Stimulated activated CD4-positive, alpha-beta T cell treated with anti-CD3 and anti-CD28 coated beads, Interleukin-2, amount 100 ng/mL, for 48 hours (primary cell): Measurements from ENCODE around the gene S100B.
A peak's percentile ranks its signal among the peaks of the same experiment; 100 is the strongest.
"Not testable (repeated sequence)": the region's sequence is repeated elsewhere in the genome, so short reads cannot be mapped to it uniquely, and the experiment has no call there.

Experiments used
- DNase-seq, 2 donors: peaks; one replicate each; pipeline ENCODE4 v3.0.0-alpha.2; 2020

S100B gene

DNA sequence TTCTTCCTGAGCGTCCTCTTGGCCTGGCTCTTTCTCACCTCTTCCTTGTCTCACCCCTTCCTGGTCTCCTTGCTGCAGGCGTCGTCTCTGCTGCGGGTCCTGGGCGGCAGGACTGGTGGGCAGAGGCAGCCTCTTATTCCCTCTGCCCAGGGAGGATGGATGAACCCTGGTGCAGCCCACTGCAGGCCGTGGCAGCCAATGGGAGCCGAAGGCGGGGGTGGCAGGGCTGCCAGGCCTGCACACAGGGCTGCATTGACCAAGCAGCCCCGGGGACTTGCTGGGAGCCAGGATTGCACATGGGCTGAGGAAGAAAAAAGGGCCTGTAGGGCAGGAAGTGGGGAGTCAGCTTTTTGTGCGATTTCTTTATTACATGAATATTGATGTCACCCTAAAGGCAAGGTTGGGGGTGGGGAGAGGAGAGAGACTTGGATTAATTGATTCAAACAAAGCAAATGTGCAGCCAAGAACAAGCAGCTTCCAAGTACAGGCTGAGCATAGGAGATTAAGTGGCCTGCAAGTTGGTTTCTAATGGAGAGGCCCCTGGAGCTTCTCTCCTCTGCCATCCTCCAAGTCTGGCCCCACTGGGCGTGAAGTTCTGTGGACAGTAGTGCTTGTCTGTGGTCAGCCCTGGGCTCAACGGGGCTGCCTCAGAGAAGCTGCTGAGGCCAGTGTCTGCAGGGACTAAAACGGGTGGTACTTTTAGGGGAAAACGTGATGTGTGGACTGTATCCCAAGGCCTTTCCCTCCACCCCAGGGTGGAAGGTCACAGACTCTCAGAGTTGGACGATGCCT is at the start of gene S100B:
TSS of gene S100B (minus strand) at position 108 of the 792 bp plus-strand sequence. CDS start 2,667 bp downstream, outside the sequence.
- no peak for DNase-seq

- DNase-seq: no peak
These were observed 46.2 kb upstream of the S100B start for GRCh38 chr21:46651121-46651520.

- DNase-seq: no peak
These were observed 45.7 kb upstream of the S100B start for GRCh38 chr21:46650476-46651098.

DNA sequence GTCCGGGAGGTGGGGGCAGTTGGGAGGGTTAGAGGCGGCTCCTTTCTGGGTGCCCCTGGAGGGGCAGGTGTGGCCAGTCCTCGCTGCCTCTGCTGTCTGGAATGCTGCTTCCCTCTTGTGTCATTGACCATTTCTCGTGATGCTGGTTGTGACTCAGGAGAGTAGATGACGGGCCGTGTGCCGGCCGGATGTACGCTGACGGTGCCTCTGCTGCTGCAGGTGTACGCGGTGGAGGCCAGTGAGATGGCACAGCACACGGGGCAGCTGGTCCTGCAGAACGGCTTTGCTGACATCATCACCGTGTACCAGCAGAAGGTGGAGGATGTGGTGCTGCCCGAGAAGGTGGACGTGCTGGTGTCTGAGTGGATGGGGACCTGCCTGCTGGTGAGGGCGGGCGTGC is 44.5 kb upstream of the S100B start:
- no peak for DNase-seq

GRCh38 chr21:46648539-46648938 is 43.7 kb upstream of the S100B start:
- DNase-seq: no peak

- no peak for DNase-seq
These were observed 41.8 kb upstream of the S100B start for GRCh38 chr21:46646541-46647154.

- DNase-seq: no peak
These were observed 41.0 kb upstream of the S100B start for GRCh38 chr21:46645840-46646239.

DNA sequence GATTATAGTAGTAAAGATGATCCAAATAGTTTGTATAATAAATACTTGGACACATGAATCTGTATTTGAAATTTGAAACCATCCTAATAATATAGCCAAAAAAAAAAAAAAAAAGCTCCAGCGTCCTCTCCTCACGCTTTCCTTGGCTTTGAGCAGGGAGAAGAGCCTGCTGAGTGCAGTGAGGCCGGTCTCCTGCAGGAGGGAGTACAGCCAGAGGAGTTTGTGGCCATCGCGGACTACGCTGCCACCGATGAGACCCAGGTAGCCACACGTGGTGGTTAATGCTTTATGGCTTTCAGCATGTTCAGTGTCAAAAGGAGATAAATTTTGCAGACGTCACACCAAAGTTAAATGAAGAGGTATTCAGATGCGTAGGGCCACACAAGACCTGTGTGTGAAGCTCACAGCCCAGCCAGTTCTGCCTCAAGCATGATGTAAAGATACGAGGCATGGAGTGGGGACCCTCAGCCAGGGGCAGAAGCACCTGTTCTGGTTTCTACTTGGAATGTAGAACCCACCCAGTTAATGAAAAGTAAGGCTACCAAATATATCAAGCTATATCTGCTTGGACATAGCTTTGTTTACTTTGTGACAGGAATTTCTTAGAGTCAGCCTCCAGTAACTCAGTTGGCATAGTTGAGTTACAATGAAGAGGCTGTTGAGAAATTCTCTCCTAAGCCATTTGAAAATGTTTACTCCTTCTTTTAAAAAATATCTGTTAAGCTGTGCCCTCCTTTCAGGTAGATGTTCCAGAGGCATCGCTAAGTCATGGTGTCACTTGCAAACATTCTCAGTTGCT is 38.7 kb upstream of the S100B start:
- no peak for DNase-seq

DNA sequence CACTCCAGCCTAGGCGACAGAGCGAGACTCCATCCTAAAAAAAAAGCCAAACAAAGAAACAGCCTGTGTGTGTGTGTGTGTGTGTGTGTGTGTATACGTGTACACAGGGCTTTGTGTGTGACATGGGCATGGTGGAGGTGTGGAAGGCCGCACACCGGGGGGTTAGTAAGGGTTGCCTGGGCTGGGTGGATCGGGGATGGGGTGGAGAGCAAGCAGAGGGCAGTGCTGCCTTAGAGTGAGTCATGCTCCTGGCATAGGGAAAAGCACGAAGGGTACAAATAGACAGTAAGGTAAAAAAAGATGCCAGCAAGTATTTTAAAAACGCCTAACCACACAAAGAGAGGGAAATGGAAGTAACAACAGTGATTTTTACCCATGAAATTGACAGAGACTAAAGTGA is 36.8 kb upstream of the S100B start:
- no peak for DNase-seq

DNA sequence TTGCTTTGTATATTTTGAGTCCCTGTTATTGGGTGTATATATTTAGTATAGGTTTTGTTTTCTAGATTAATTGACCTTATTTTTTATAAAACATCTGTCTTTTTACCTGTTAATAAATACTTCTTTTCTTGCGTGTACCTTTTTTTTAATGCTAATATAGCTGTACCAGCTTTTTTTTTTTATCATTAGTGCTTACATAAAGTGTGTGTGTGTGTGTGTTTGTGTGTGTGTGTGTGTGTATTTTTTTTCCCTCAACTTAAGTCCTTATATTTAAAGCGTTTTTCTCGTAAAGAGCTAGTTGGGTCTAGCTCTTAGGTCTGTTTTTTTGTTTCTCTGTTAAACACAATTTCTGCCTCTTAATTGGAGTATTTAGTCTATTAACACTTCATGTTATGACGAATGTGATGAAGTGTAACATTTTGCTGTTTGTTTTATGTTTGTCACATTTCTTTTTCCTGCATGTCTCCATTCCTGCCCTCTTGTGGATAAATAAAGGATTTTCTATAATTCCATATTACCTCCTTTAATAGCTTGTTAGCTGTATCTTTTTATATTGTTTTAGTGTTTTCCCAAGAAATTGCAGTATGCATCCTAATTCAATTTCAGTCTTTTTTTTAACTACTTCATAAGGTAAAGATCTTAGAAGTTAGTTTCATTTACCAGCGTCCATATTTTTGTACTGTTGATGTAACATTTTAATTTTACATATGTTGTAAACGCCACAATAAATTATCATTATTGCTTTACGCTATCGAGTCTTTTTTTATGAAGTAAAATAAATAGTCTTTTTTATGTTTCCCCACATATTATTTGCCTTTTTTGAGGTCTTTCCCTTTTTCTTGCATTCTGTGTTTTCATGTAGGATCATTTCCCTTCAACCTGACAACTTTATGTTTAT is 34.9 kb upstream of the S100B start:
- DNase-seq: no peak

DNA sequence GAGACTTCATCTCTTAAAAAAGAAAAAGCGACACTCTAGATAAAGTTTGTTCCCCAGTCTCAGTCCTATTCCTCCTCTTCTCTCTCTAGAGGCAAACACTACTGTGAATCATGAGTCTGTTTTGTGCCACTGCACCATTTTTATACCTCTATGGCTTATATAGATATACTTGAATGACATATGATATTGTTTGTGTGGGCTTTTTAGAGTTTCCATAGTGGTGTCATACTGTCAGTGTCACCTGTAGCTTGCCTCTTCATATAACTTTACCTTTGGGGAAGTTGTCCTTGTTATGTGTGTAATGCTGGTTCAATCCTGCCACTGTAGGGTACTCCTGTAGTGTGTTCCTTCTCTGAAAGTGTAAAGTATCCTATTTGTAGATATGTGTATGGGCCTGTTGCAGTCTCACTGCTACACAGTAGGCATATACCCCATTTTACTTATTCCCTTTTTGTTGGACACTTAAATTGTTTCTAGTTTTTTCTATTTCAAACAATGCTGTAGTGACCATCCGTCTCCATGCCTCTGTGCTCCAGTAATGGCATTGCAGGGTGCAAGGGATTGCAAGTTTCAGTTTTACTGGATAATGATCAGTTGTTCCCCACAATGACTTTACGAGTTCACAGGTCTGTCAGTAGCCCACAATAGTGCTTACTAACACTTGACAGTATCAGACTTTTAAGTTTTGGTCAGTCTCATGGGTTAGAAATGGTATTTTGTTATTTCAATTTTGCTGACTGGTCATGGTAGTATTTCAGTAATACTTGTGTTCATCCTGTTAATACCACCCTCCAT is 33.3 kb upstream of the S100B start:
- DNase-seq: no peak

DNA sequence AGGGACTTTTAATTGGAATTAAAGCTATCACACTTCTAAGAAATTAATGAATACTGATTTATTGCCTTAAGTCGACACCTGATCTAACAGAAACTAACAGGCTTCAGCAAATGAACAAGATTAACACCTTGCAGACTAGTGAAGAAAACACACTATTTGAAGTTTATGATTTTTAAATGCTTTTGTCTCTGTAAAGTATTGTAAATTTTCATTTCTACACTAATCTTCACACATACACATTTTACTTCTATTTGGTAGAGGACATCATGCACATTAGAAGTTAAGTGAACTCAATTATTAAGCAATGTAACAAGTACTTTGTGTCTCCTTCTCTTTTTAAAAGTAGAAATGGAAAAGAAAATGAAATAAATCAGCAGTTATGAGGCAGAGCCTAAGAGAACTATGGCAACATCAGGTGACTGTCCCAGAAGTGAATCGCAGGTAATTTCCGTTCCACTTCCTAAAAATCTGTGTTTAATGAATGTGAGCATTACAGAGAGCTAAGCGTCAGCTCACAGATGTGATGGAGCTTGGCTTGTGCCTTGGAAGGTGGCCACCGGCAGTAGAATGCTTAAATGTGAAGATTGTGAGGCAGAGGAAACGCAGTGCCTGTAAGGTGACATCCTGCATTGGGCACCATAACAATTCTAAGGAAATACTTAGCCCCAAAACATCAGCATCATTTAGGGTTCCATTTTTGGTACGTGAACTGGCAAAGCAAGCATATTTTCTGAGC is 31.8 kb upstream of the S100B start:
- DNase-seq: no peak

DNA sequence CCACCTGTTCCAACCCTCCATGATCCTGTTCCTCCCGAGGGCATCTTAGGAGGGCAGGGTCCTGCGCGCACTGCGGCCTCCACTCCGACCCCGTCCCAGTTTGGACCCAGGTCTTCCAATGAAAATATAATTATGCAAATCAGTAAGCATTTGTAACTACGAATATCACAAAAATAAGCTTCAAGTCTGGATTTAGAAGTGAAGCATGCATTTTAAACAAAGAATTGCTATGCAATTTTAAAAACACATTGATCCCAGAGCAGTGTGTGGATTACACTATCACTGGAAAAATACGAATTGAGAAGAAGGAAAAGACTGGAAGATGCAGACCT is 31.3 kb upstream of the S100B start:
- DNase-seq: no peak

- DNase-seq: peak; percentile 96
These were observed 30.7 kb upstream of the S100B start, which contains the start of gene PRMT2 for GRCh38 chr21:46635324-46636180. Gene PRMT2 (plus strand): TSS chr21:46635674. CDS start chr21:46636952, 1,278 bp downstream.

GRCh38 chr21:46634966-46635323 is 30.1 kb upstream of the S100B start:
- peak in 1 of 2 donors; percentile 25 for DNase-seq

- DNase-seq: no peak
These were observed 29.5 kb upstream of the S100B start for GRCh38 chr21:46634427-46634826.

GRCh38 chr21:46633566-46633965 is 28.7 kb upstream of the S100B start:
- DNase-seq: no peak

DNA sequence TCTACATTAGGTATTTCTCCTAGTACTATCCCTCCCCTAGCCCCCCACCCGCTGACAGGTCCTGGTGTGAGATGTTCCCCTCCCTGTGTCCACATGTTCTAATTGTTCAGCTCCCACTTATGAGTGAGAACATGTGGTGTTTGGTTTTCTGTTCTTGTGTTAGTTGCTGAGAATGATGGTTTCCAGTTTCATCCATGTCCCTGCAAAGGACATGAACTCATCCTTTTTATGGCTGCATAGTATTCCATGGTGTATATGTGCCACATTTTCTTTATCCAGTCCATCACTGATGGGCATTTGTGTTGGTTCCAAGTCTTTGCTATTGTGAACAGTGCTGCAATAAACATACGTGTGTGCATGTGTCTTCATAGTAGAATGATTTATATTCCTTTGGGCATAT is 26.0 kb upstream of the S100B start:
- DNase-seq: not testable (repeated sequence)

- no peak for DNase-seq
These were observed 24.0 kb upstream of the S100B start for GRCh38 chr21:46628868-46629267.

DNA sequence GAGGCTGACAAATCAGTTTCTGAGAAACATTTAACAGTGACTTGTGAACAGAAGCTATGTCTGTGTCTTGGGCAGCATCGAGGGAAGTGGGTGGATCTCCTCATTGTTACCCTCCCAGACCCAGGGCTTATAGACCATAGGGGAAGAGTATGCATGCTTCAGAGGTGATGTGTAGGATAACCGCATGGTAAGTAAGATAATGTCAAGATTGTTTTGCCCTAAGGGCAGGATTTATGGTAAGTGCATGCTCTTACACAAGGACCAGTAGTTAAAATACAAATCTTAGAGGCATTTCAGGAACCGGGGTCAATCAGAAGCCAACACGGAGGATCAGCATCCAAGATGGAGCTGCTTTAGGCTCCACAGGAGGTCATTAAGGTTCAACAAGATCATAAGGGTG is 22.8 kb upstream of the S100B start:
- no peak for DNase-seq
